GM23248 (cell line): ENCODE measurements around the gene B4GALT5. TPM values are rescaled to one million over a fixed set of nuclear protein-coding genes. Genes with fewer than 3 reads are reported as not detected.

Experiments
- DNase-seq: peaks from one replicate; pipeline ENCODE4 v3.0.0-alpha.2; 2015
- H2AFZ ChIP-seq: fragments of 200-600 bp; sonication (generic); 2 replicates; pipeline ENCODE4 v1.6.1; 2016; ENCODE audit warnings: antibody characterized with exemption
- H3F3A ChIP-seq: fragments of 200-600 bp; sonication (generic); 2 replicates; pipeline ENCODE4 v1.6.1; 2016; ENCODE audit warnings: mild to moderate bottlenecking, antibody characterized with exemption, mixed run types; ENCODE audit not compliant: insufficient read depth
- H3K27ac ChIP-seq: fragments of 200-600 bp; sonication (generic); 2 replicates; pipeline ENCODE4 v1.5.1; 2016; ENCODE audit warnings: mild to moderate bottlenecking
- H3K27me3 ChIP-seq: fragments of 200-600 bp; sonication (generic); replicated peaks from 2 replicates; pipeline ENCODE4 v1.6.1; 2016; ENCODE audit warnings: mild to moderate bottlenecking; ENCODE audit not compliant: insufficient read depth
- H3K36me3 ChIP-seq: fragments of 200-600 bp; sonication (generic); 2 replicates; pipeline ENCODE4 v1.6.1; 2016; ENCODE audit warnings: low read depth, mild to moderate bottlenecking
- H3K4me1 ChIP-seq: fragments of 200-600 bp; sonication (generic); 2 replicates; pipeline ENCODE4 v1.6.1; 2016; ENCODE audit warnings: mild to moderate bottlenecking; ENCODE audit not compliant: insufficient read depth
- H3K4me2 ChIP-seq: fragments of 200-600 bp; sonication (generic); one replicate; pipeline ENCODE4 v1.6.1; 2016; ENCODE audit warnings: mild to moderate bottlenecking; ENCODE audit not compliant: unreplicated experiment
- H3K4me3 ChIP-seq: fragments of 200-600 bp; sonication (generic); 2 replicates; pipeline ENCODE4 v1.5.1; 2016; ENCODE audit warnings: mild to moderate bottlenecking
- H3K79me2 ChIP-seq: fragments of 200-600 bp; sonication (generic); 2 replicates; pipeline ENCODE4 v1.6.1; 2016; ENCODE audit warnings: mild to moderate bottlenecking; ENCODE audit not compliant: insufficient read depth
- H3K9ac ChIP-seq: fragments of 200-600 bp; sonication (generic); 2 replicates; pipeline ENCODE4 v1.6.1; 2016; ENCODE audit warnings: mild to moderate bottlenecking
- H3K9me2 ChIP-seq: fragments of 200-600 bp; sonication (generic); 2 replicates; pipeline ENCODE4 v1.6.1; 2016; ENCODE audit warnings: mixed run types, mild to moderate bottlenecking, moderate library complexity; ENCODE audit not compliant: insufficient read depth
- H3K9me3 ChIP-seq: fragments of 200-600 bp; sonication (generic); one replicate; pipeline ENCODE4 v1.6.1; 2017; ENCODE audit warnings: low read depth
- H4K20me1 ChIP-seq: fragments of 200-600 bp; sonication (generic); 2 replicates; pipeline ENCODE4 v1.6.0; 2016; ENCODE audit not compliant: insufficient read depth
- EZH2 ChIP-seq: fragments of 200-600 bp; sonication (generic); IDR thresholded peaks from 2 replicates; pipeline ENCODE4 v1.6.1; 2018; ENCODE audit warnings: antibody characterized with exemption, mild to moderate bottlenecking; ENCODE audit not compliant: insufficient read depth, poor library complexity, severe bottlenecking
- EZH2phosphoT487 ChIP-seq: fragments of 200-600 bp; sonication (generic); IDR thresholded peaks from 2 replicates; pipeline ENCODE4 v1.6.1; 2018; ENCODE audit warnings: antibody characterized with exemption, moderate library complexity, mild to moderate bottlenecking, low read depth; ENCODE audit not compliant: insufficient read depth
- WGBS, 2 experiments: methylation state at CpG; one replicate each; pipeline ENCODE4 v1.1.6; 2015 to 2017; ENCODE audit warnings: low lambda C conversion rate in 2 of 2, low coverage in 1 of 2; ENCODE audit errors: missing lambda C conversion rate in 2 of 2; 5-methylcytosine and 5-hydroxymethylcytosine counted together
- in situ Hi-C: fragments of 300-500 bp; cut with MboI; formaldehyde crosslinking; loops from 2 replicates; pipeline ENCODE4 v1.15.0; 2020
- polyA plus RNA-seq: library from polyadenylated mRNA; unstranded; fragments of >200 nt; fragmentation: Nextera tagmentation; extraction: Ambion mirVana; gene quantifications from 2 replicates; pipeline ENCODE4 v1.2.1, GENCODE V29; 2016
- total RNA-seq: library from RNA; depleted of rRNA; stranded (reverse); fragments of >200 nt; shearing (Covaris generic); gene quantifications from 2 replicates; pipeline ENCODE4 v1.2.3, GENCODE V29; 2014

Gene B4GALT5
- total and polyA plus RNA-seq, 2 experiments from 2014 or later, result 4.2 to 16.9 TPM

DNA sequence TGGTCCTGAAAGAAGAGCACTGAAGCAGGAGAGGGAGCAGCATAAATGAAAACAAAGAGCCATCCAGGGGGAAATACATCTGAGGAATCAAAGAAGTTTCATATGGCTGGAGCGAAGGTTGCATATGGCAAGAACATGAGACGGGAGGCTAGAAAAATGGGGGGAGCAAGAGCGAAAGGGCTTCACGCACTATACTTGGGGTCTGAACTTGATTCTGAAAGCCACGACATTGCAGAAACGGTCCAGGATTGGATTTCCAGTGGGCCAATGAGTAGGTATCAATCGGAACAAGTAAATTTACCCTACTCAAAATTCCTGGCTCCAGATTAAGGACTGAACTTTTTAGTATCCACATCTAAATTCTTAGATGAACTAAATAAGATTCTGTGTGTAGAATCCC, 47.9 kb downstream of the B4GALT5 start:
- Histone ChIP-seq H3K36me3 (no peaks in the 10 kb centered on the region), H3K4me3 (no peak overlapping the region), H3K4me1 (peaks cover 5% of the 10 kb centered on the region), H3K4me2 (no peak overlapping the region), H4K20me1 (peaks cover 17% of the 10 kb centered on the region), H3K79me2 (peaks cover 95% of the 10 kb centered on the region), H3K9ac (no peak overlapping the region), H3K27me3 (no peaks in the 10 kb centered on the region), H3F3A (peaks cover 11% of the 10 kb centered on the region; the same call in 1 of the 2 replicates), H3K27ac (no peak overlapping the region), H3K9me2 (no peaks in the 10 kb centered on the region), H3K9me3 (no peaks in the 10 kb centered on the region), H2AFZ (no peak overlapping the region)
- 92 to 96% methylated on average over 7 of the region's 7 CpGs for WGBS, 2 experiments
- TF ChIP-seq EZH2 (no peak), EZH2phosphoT487 (no peak)
- DNase-seq, result no peak
- in situ Hi-C loops, result no loop called here

DNA sequence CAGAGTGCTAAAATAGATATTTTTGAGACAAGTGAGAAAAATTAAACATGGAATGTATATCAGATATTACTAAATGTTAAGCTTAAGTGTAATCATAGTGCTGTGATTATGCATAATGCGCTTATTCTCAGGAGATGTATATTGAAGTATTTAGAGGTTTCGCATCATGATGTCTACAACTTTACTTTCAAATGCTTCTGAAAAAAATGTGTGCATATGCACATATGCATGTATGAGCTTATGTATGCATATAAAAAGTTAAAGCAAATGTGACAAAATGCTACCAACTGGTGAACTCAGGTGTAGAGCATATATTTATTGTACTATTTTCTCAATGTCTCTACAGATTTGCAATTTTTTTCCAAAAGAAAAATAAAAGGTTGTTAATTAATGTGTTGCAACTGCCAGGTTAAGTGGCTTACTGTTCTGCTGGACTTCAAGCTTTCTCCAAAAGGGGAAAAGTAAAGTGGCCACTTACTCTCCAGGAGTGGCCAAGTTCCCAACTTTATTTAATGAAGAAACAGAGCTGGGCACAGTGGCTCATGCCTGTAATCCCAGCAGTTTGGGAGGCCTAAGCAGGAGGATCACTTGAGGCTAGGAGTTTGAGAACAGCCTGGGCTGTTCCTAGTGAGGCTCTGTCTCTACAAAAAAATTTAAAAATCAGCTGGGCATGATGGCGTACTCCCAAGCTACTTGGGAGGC, 48.9 kb downstream of the B4GALT5 start:
- H2AFZ ChIP-seq, result no peak overlapping the region
- H3K9me2 ChIP-seq, result no peaks in the 10 kb centered on the region
- 97 to 98% methylated on average over 3 of the region's 3 CpGs for WGBS, 2 experiments
- in situ Hi-C loops, result no loop called here
- H4K20me1 ChIP-seq, result peaks cover 10% of the 10 kb centered on the region
- H3K27me3 ChIP-seq, result no peaks in the 10 kb centered on the region
- TF ChIP-seq EZH2 (no peak), EZH2phosphoT487 (no peak)
- no peak for DNase-seq
- H3K4me3 ChIP-seq, result no peak overlapping the region
- 0 out of 2 replicates have a peak, but pooled peaks cover 2% of the 10 kb centered on the region for H3F3A ChIP-seq
- no peak overlapping the region for H3K27ac ChIP-seq
- H3K9me3 ChIP-seq, result no peaks in the 10 kb centered on the region
- no peak overlapping the region for H3K4me2 ChIP-seq
- peaks cover 4% of the 10 kb centered on the region for H3K4me1 ChIP-seq
- no peak overlapping the region for H3K9ac ChIP-seq
- H3K36me3 ChIP-seq, result no peaks in the 10 kb centered on the region
- peaks cover 95% of the 10 kb centered on the region for H3K79me2 ChIP-seq

DNA sequence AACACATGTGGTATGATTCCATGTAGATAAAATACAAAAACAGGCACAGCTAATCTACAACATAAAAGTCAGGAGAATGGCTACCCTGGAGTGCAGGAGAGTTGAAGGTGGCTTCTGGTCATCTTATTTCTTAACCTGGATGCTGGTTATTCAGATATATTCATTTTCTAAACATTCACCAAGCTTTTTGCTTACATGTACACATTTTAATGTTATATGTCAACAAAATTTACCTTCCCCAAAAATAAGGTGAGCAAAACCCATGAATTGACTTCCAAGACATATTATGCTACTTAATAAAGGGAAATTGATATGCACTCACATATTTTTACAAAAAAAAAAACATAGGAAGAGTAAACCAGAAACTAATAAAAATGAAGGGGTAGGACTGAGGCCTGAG, 50.6 kb downstream of the B4GALT5 start:
- Histone ChIP-seq H3K36me3 (no peaks in the 10 kb centered on the region), H3K9me2 (no peaks in the 10 kb centered on the region), H4K20me1 (peaks cover 10% of the 10 kb centered on the region), H3K27me3 (no peaks in the 10 kb centered on the region), H3K4me3 (no peak overlapping the region), H3K27ac (no peak overlapping the region), H3K4me2 (no peak overlapping the region), H3K4me1 (peaks cover 11% of the 10 kb centered on the region), H3K9me3 (no peaks in the 10 kb centered on the region), H3K9ac (no peak overlapping the region), H3F3A (peaks cover 4% of the 10 kb centered on the region), H2AFZ (no peak overlapping the region), H3K79me2 (peaks cover 95% of the 10 kb centered on the region)
- no peak for DNase-seq
- TF ChIP-seq EZH2 (no peak), EZH2phosphoT487 (no peak)
- in situ Hi-C loops, result no loop called here

- no peak overlapping the region for H3K27ac ChIP-seq
- in situ Hi-C loops, result no loop called here
- H3K9me3 ChIP-seq, result no peaks in the 10 kb centered on the region
- H2AFZ ChIP-seq, result no peak overlapping the region
- no peak overlapping the region for H3K4me3 ChIP-seq
- peaks cover 7% of the 10 kb centered on the region for H4K20me1 ChIP-seq
- H3K4me1 ChIP-seq, result peaks cover 24% of the 10 kb centered on the region
- TF ChIP-seq EZH2 (no peak), EZH2phosphoT487 (no peak)
- peaks cover 89% of the 10 kb centered on the region for H3K79me2 ChIP-seq
- peaks cover 18% of the 10 kb centered on the region for H3F3A ChIP-seq
- no peak overlapping the region for H3K4me2 ChIP-seq
- no peak for DNase-seq
- no peaks in the 10 kb centered on the region for H3K27me3 ChIP-seq
- no peak overlapping the region for H3K9ac ChIP-seq
- H3K36me3 ChIP-seq, result no peaks in the 10 kb centered on the region
- no peaks in the 10 kb centered on the region for H3K9me2 ChIP-seq
- 91 to 94% methylated on average over 8 of the region's 8 CpGs for WGBS, 2 experiments
Measured at GRCh38 chr20:49661560-49662329, 51.9 kb downstream of the B4GALT5 start.
